Activated naive CD4-positive, alpha-beta T cell (primary cell): ENCODE measurements around the gene PLCB4.

Source experiments
- DNase-seq, 4 experiments: peaks; one replicate each; lab custom pipeline; 2025; lab: John Stamatoyannopoulos, UW

Gene PLCB4

DNA sequence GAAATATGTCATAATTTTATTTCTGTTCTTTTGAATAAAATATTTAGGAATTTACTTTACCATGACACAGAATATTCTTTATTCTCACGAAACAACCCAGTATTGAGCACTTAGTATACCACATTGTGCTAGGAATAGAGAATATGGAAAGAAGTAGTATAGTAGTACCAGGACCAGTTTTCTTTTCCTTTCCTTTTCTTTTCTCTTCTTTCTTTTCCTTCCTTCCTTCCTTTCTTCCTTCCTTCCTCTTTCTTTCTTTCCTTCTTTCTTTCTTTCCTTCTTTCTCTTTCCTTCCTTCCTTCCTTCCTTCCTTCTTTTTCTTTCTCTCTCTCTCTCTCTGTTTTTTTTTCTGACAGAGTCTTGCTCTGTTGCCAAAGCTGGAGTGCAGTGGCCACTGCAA, 7.5 kb upstream of the PLCB4 start:
- DNase-seq = no peak

DNA sequence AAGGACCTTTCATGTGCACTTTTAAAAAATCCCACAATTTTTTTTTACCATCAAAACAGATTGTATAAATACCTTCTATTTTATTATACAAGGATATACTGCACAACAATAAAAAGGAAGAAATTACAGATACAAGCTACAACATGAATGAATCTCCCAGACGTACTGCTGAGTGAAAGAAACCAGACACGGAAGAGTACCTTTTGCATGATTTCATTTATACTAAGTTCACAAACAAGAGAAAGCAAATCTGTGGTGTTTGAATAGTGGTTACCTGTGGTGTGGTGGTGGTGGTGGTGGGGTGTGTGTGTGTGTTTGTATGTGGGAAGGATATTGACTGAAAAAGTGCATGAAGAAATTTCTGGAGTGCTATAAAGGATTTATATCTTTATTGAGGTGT, 6.8 kb upstream of the PLCB4 start:
- no peak for DNase-seq

DNA sequence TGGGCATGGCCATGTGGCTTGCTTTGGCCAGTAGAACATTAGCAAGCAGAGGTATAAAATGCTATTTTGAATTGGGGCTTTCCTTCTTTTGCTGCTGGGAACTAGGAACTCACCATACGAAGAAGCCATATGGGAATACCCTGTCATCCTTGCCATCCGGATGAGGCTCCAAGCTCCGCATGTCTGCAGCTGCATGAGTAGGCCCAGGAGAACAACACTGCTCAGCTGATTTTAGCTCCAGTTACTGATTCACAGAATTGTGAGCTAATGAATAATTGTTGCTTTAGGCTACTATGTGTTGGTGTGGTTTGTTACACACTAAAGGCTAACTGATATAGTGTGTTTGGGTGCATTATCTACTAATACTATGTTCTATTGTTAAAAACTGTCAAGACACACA, 2.7 kb upstream of the PLCB4 start:
- DNase-seq = no peak

DNA sequence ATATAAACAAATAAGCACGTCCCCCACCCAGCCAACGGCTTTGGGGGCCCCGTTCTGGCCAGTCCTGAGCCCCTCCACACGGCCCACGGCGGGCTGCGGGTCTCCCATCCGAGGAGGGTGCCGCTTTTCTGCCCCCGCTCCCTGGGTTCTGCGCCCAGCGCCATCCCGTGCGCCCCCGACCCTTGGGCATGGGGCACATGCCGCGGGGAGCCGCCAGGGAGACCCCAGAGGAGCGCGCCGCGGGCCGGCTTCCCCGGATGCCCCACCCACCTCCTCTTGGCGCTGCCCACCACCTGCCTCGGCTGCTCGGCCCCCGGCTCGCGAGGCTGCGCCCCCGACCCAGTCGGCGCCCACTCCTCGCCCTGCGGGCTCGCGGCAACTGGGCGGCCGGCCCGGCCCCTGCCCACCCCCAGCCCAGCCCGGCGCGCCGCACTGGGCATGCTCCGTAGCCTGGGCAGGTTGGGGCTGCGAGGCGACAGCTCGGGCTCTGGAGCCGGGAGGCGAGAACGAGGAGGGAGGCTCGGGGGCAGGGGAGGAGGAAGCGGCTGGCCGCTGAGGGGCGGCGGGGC, 570 bp upstream of the PLCB4 start:
- no peak for DNase-seq

DNA sequence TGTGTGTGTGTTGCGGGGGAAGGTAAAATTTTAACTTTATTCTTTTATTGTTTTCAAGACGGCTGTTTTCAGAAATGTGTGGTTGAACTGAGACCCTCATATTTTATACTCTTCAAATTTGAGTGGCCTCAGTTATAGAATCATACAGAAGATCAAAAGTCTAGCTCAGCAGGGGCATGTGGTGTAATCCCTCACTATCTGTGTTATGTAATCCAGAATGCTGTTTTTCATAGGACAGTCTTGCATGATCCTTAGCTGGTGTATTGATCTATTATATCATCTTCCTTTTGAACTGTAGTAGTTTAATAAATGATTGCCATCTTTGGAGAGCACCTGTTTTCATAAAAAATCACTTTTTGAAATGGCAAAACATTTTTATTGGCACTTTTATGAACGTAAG, 1.4 kb downstream of the PLCB4 start:
- no peak for DNase-seq

DNA sequence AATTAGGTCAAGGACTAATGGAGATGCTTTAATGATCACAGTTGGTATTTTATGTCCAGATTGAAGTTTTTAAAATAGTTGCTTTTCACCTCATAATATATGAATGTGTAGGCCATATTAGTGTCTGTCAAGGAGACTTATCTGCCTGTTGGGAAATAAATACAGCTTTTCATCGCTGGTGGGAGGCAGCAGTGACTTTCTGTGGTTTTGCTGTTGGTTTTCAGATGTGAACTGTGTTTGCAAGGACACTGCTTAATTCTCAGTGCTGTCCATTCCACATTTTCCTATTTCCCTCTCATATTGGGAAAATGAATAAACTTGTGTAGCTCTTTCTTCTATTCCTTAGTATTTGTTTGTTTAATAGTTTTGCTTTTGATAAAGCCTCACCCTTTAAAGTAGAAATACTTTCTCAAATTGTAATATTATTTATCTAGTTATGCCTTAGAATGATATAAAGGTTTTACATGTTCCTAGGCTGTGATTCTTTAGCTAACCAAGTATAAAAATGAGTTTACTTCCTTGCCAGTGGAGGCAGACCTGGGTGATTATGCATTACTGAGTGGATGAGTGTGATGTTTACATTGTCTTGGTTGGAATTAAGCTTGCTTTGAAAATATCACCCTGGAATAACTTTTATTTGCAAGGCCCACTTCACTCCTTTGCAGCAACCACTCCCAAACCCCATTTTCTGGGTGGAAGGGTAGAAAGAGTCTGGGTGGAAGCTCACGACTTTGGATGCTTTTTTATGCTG, 3.3 kb downstream of the PLCB4 start:
- no peak for DNase-seq

DNA sequence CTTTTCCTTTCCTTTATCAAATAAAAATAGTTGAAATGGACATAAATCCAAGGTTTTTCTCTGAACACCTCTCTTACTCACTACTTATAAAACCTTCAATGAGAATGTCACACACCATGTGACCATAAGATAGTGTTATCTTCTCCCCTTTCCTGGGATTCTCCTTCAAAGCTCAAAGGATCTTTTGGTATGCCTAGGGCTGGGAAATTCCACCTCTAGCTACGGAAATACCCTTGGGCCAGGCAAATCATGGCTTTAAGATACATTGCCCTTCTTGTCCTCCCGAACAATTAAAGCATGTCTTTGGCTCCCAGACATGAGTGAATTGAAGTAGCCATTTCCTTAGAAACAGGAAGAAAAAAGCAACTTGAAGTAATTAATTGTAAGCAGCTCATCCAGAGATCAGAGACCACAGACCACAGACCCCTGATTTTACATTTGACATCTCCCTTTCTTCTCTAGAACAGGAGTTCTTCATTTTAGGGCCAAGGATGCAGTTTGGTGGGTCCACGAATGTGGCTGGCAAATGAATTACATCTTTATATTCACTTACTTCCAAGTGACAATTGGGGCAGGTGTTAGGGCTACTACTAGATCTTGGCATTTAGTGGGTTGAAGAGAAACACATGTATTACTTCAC, 4.1 kb downstream of the PLCB4 start:
- DNase-seq = no peak

DNA sequence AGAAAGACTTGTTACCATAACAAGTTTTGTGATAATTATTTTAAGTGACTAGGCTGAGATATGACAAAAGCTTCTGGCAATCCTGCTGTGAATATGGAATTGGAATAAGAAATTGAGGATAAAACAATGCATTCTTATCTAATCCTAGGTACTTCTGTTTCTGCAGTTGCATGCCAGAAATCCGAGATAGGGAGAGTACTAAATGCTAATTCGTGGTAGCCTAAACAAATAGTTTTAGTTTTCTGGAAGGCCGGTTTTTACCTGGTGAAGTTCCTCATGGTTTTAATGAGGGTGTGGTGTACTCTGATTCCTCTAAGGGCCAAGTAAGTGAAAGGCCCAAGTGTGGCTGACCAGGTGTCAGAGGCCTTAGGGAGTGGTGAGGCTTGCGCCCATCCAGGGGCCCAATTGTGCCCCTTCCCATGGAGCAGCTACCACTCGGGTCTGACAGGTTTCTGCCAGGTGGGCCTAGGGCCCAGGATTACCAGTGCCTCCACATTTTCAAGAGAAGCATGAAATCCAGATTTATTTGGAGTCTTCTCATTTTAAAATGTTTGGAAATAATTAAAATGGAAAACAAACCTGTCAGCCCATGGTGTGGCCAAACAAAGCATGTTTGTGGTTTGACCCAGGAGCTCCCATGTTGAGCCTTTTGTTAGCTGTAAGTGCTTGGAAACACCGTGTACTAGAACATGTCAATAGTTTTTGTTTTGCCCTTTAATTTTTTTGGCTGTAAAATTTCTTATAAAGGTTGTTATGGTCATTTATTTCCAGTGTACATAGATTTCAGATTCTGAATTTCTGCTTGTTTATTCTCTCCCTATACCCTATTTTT, 6.6 kb downstream of the PLCB4 start:
- DNase-seq = no peak

DNA sequence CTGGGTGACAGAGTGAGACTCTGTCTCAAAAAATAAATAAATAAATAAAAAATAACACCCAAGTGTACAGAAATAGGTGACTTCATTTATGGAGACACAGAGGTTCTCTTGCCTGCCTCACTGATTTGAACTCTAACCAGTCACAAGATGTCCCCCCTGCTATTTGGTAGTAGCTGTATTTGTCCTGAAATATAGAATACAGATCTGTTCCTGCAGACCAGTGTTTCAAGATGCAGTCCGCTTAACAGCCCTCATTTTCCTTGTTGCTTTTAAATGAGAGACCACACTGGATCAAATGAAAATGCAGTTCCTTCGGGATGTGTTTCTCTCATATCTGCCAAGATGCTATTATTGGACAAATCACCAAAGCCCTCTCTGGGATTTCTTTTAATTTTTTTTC, 7.6 kb downstream of the PLCB4 start:
- no peak for DNase-seq

DNA sequence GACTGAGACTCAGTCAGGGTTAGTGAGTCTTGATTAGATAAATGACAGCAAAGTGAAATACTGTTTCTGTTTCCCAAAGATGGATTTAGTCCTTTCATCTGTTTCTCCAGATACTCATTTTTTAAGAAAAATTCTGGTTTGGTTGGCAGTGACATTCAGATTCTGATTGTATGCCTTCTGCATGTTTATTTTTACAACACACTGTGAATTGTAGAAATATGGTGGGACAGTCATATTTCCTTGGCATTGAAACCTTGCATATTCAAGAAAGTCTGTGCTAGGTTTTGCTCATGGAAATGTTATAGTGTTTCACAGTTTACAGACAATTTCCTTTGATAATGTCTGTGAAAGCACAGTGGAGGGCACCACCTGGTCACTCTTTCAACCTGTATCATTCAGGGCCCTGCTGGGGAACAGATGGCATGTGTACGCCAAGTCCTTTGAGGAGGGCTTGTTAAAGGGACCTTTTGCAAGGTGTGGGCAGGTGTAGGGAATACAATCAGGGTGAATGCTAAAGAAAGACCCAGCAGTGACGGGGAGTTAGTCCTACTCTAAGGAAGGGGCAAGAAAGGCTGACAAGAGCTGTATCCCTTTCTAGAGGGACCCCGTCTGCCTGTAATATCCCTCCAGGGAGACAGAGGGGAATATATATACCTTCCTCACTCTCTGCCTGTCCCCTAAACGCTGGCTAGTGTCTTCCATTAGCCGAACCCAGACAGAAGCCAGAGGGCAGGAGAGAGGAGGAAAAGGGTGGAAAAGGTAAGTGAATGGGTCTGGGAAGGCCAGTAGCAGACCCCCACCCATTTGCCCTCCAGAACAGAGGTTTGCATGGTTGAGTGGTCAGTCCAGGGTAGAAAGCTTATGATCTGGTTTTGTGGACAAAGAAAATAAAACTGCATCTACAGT, 10.2 kb downstream of the PLCB4 start:
- no peak for DNase-seq

DNA sequence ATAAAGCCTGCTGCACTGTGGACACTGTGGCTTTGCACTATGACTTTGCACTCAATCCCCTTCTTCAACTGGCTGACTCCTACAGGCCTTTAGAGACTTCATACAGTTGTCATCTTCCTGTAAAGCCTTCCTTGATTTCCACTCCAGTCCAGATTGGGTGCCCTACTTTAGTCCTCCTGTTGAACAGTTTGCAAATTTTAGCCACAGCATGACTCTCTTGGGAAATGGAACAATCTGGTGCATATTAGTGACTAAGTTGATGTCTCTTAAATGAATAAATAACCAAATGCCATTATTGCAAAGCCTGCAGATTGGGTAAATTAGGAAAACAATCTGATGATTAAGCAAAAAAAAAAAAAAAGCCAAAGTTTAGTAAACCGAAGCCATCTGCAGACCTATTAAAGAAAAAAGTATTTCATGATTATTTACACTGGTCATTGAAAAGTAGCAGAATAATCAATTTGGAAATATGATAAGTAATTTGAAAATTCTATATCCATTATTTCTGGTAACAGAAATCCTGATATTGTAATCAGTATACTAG, 12.6 kb downstream of the PLCB4 start:
- DNase-seq = no peak

DNA sequence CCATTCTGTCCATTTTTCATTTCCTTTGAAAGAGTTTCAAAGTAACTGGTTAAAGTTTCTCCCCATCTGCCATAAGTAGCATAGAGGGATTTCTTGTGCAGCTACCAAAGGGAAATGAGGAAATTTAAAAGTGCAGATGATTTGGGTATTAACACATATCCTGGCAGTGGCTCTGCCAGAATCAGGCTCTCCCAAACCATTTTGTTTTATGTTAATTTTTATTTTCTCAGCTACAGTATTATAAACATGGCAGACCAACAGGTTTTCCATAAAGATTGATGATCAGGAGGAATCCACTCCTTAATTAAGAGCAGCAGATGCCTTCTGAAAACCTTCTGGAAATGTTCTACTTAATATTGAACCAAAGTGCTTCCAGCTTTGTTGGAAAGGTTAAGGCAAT, 13.9 kb downstream of the PLCB4 start:
- no peak for DNase-seq

DNA sequence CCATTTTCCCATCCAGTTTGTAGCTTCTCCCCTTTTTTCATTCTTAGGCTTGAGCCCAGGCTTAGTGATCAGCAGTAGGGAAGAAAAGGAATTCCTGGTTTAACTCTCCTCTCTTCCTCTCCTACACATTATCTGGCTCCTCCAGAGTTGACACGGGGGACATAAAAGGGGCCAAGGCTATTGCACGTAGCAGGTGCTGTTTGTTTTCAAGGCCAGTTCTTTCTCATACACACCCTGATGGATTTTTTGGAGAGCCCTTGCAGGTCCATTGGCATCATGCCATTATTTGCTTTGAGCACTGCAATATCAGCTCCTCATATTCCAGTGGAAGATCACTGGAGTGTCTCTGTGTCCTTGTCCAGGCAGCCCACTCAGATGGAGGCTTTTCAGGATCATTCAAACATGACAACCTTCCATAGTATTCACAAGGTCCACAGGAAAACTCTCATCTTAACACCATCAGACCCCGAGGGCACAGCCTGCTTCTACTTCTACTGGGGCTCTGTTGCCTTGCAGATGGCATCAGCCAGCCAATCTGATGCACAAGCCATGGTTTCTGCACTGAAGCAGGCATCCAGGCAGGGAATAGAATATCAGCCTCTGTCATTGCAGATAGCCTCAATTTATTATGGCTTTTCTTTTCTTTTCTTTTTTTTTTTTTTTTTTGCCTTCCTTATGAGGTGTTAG, 18.8 kb downstream of the PLCB4 start:
- DNase-seq = no peak

DNA sequence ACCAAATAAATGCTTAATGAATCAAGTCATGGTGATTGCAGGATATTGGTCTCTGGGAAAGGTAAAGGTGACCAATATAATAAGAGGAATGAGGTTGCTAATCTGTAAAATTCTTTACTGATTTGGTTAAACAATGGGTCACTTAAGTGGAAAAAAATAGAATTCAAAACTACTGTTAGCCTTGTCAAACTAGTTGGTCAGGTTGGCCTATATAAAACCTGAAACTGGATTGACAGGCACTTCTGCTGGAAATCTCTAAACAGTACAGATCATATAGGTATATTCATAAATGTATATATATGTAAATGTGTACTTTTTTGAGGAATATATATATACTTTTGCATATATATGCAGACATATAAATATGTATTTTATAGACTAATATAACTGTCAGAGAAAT, 19.7 kb downstream of the PLCB4 start:
- DNase-seq = no peak

DNA sequence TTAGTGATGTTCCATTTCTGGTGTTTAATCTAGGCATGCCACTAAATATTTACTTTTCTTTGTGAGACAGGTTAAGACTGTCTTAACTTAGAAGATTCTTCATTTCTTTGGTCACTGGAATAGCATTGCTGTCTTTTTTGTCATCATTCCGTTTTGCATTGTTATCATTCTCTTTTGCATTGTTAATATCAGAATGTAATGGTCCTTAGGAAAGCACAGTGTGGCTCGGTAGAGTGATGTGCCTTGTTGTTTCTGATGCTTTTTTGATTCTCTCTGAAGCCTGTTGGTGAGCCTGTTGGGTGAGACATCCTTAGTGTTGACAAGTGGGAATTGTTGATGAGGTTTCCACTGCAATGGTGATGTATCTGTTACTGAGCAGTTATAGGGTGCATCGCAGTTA, 23.2 kb downstream of the PLCB4 start:
- no peak for DNase-seq

DNA sequence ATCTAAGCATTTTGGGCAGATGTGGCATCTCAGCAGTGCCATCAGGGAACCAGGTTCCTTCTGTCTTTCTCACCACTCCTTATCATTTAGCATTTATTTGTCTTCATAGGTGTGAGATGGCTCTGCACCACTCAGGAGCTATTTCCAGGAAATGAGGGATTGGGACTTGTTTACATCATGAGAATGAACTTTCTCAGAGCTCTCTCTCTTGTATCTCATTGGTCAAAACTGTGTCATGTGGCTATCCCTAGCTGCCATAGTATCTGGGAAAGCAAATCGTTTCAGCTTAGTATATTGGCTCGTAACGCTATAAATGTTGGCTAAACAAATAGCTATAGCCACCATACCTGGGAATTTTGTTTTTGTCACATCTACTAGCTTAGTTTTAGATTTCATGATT, 23.8 kb downstream of the PLCB4 start:
- DNase-seq = no peak

DNA sequence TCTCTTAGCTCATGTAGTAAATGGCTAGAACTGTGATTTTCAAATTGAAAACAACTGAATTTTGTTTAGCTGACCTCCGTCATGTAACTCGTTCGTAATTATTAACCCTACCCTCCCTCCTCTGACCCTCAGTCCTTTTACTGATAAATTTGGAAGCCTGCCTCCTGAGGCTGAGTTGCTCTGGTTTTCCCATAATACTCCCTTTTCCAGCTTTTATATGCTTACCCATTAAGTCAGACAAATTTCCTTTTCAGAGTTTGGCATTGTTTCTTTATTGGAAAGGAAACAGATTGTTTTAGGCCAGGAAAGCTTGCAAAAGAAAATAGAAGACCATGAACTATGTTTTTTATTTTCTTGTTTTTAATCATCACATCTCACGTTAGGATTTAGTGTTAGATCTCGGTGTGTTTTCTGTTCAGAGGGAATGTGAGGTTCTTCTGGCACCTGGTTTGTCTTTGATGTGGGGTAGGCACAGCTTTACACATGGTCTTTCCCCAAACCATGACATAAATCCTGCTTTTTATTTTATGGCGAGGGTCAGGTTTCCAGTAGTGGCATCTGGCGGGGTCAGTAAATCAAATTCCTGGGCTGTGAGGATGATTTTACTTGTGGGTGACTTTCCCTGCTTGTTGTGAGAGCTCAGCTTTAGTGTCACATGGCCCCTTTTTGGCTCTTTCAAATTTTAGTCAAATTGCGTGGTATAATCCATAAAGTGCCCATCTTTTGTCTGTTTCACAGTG, 24.5 kb downstream of the PLCB4 start:
- no peak for DNase-seq

DNA sequence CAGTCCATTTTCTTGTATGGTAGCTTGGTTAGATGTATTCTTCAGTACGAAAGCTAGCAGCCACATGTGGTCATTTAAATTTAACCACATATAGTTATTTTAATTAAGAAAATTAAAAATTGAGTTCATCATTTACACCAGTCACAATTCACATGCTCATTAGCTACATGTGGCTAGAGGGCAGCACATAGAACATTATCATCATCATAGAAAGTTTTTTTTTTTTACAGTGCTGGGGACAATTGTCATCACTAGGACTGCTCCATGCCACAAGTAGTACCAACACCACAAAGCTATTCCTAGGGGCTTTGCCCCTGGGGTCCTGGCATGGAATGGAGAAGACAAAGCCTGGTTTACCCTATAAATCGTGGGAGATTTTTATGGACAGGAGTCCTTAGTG, 30.5 kb downstream of the PLCB4 start:
- no peak for DNase-seq

DNA sequence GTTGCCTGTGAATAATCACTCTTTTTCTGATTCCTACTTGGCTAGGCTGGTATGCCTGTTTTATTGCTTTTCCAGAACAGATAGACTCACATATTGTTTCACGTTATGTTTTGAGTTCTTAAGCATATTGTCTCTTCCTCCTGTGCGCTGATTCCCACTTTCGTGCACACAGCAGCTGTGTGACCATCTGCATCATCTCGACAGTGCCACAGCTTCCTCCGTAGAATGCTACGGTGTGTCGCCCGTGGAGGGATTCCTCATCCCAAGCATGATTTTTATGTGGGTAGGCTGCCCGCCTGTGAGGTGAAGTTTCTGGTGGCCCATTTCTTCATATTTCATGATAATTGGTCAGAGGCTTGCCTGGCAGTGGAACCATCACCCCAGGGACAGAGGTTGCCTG, 31.8 kb downstream of the PLCB4 start:
- DNase-seq = no peak

DNA sequence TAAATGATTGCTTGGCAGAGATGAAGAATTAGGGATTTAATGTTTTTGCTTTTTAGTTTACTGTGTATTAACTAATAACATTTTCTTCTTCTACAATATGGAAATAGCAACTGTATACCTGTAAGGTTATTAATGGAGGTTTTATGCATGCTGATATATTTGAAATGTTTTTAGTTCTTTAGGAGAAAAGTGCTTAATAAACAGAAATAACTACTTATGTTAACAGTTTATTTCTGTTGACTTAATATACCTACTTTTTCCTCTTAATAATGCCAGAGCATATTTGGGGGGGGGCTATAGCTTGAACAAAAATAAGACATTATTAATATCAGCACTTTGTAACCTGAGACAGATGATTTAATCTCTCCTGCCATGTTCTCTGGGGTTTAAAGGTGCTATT, 33.6 kb downstream of the PLCB4 start:
- DNase-seq = no peak
